A549 treated with AZD9567 at 1 μM for 4 hours (cell line): ENCODE data around the gene SEC22A. TPM values are rescaled to one million over a fixed set of nuclear protein-coding genes. Genes with fewer than 3 reads are reported as not detected.

Experiments
- total RNA-seq: library from RNA; stranded (reverse); fragments of 200-300 nt; extraction: Qiagen RNA extraction; gene quantifications from 5 replicates; pipeline ENCODE4 v1.2.3, GENCODE V29; 2022; ENCODE audit not compliant: insufficient read depth

SEC22A gene
- total RNA-seq, result 16.3 to 25.8 TPM (median 21.4 TPM) in 5 replicates

GRCh38 chr3:123201557-123202427 is at the start of gene SEC22A:
TSS of gene SEC22A (plus strand) at chr3:123201943. CDS start at chr3:123209218, 7,275 bp downstream.

Other genes with a start within 250 kb of the SEC22A start
- gene SEMA5B, start 174.2 kb upstream of the SEC22A start, total RNA-seq, result 0.12 to 1.3 TPM (median 0.26 TPM) in 5 replicates
- 26.6 to 47.1 TPM (median 31.0 TPM) in 5 replicates for gene PDIA5, start 134.9 kb upstream of the SEC22A start, total RNA-seq
- 0.26 to 1.6 TPM (median 0.36 TPM) in 5 replicates for gene ADCY5, start 247.1 kb downstream of the SEC22A start, total RNA-seq